HG03135 (cell line): ENCODE measurements around the gene TAF15.
A peak's percentile ranks its signal among the peaks of the same experiment; 100 is the strongest.

Source experiments
- ATAC-seq: cut with Tn5 transposase; IDR thresholded peaks from one replicate; pipeline ENCODE4 v1.9.1; 2021; ENCODE audit warnings: mild to moderate bottlenecking, moderate library complexity; ENCODE audit not compliant: unreplicated experiment

Gene TAF15

DNA sequence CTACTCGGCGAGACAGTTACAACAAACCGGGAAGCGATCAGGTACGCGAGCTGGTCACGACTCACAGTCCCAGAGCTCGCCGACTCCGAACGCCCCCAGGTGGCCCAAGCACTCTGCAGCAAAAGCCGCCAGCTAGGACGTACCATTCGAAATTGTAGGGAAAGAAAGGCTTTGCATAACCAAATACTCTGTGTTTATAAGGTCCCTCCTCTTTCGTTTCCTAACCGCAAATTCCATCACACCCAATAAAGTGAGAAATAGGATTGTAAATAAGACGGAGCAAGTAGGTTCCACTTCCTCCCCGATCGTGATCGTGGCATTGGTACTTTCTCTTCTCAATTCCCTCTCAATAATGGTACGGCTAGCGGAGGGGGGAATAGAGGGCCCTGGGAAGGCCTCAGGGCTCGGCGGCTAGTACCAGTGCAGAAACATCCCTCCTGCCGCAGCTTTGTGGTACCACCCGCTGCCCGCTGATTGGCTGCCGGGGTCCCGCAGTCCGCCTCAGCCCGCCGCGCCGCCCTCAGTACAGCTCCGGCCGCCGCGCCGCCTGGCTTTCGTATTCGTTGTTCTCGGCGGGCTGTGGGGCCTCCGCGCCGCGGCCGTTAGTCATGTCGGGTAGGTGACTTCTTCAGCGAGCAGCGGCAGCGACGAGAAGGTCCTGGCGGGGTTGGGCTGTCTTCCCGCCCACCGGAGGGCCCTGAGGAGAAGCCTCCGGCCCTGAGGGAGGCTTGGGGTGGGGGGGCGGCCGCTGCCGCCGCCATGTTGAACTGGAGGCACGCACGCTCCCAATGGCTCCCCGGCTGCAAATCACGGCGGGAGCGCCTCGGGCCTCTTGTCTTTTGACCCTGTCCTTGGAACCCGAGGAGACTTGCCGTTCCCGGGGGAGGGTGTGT lies at the start of gene TAF15:
Gene TAF15, plus strand, starts transcription at position 523 of the 893 bp plus-strand sequence. Its CDS starts 86 bp downstream, at position 609.
- ATAC-seq = peak; percentile 88

DNA sequence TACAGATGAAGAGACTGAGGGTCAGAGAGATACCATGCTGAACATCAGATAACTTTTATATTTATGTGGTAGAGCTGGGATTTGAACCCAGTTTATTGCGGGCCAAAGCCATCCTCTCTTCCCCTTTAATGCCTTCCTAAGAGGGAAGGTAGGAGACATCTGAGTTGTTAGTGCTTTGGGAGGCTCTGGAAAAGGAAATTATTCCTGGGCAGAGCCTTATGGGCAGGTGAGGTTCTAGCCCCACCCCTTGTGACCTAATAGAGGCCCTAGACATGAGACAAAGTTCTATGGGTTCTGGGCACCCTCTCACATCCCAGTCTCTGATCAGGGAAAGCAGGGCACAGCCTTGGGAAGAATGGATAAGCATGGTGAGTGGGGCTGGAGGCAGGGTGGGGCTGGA lies 48.7 kb upstream of the TAF15 start, which contains the start of gene C17orf50:
Gene C17orf50, plus strand, starts transcription at position 301 of the 400 bp plus-strand sequence. Its CDS starts 55 bp downstream, at position 356.
- no peak for ATAC-seq

DNA sequence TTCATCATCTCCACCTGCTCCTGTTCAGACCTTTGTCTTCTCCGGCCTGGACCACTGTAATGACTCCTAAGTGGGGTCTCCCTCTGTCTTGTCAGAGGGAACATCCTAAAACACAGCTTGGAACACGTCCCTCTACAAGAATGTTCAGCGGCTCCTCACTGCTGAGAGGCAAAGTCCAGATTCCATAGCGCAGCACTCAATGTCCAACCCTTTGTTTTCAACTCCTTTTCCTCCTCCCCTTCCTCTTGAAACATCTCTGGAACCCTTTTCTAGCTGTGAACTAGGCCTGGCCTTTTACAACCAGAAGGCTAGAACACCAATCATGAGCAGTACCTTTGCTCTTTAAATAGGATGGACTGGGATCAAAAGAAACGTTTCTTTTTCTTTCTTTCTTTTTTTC lies 47.7 kb upstream of the TAF15 start:
- ATAC-seq = no peak

DNA sequence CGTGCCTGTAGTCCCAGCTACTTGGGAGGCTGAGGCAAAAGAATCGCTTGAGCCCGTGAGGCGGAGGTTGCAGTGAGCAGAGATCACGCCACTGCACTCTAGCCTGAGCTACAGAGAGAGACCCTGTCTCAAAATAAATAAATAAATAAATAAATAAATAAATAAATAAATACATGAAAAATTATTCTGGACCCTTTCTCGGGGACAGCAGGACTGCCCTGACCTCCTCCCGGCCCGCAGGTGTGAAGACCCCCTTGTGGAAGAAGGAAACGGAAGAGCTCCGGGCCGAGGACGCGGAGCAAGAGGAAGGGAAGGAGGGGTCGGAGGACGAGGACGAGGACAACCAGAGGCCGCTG lies 45.5 kb upstream of the TAF15 start:
- no peak for ATAC-seq

DNA sequence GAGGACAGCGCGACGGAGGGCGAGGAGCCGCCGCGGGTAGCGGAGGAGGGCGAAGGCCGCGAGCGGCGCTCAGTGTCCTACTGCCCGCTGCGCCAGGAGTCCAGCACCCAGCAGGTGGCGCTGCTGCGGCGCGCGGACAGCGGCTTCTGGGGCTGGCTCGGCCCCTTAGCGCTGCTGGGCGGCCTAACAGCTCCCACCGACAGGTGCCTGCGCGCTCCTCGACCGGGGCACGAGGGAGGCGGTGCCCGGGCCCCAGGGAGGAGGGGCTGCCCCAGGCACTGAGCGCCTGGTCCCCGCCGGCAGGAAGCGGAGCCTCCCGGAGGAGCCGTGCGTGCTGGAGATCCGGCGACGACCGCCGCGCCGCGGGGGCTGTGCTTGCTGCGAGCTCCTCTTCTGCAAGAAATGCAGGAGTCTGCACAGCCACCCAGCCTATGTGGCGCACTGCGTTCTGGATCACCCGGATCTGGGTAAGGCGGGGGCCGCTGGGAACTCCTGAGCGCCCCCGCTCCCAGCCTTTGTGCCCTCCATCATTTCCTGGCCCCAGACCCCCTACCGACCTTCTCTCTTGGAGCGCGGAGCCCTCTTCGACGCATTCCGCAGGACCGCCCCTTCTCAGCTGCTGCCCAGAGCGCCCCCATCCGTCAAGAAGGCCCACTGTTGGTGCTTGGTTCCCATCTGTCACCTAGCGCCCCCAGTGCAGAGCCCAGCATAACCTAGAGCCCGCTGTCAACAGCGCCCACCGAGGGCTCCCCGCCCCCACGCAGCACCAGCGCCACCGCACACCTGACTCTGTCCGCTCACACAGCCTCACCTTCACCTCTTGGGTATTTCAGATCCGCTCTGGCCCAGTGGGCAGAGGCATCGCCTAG lies 44.9 kb upstream of the TAF15 start:
- ATAC-seq = peak; percentile 85

DNA sequence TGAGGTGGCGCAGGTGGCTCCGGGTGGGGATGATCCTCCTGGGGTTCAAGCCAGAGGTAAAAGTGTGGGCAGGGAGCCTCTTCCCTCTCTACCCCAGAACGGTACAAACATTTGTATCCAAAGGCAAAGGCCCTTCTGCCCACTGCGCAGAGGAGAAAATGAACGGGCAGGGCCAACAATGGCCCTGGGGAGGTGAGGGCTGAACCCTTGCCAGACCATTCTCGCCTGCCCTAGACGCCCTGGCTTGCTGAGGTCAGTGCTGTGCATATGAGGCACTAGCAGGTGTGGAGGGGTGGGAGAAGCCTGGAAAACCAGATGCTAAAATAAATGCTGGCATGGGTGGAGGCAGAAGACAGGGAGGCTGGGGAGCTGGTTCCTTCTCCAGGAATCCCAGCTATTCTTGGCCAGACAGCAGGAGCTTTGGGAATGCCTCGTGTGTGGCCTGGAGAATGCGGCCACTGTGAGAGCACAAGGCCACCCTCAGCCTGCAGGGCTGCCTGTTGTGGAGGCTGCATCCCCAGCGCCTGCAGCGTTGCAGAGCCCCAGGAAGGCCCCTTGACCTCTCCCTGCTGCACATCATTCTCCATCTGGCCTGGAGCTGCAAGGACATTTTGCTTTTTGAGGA lies 44.1 kb upstream of the TAF15 start:
- ATAC-seq = no peak

DNA sequence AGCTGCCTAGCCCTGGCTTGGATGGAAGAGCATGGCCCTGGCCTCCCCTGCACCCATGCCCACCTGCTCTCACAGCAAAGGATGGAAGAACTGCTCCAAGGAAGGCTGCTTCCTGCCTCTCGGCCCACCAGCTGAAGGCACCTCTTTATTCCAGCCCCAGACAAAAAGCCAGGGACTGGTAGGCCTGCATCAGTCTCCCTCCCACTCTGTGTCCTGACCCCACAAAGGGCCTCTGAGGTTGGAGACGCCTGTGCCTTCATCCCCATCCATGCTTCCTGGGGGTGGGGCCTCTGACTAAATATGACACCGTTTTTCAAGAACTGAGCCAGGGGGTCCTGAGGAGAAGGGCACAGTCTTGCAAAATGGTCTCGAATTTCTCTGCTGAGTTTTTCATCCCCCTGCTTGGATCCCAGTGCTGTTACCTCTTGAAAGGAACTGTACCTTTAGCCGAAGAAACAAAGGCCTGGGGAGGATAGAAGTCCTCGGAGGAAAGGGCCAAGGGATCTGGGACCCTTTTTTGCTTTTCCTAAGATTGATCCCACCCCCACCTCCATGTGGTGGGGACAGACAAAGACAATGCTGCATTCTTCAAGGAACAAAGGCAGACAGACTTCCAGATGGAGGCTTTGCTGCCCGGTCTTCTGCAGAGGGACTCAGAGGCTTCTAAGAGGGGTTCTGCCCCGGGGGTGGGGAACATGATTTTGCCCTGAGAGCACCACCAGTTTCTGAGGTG lies 43.4 kb upstream of the TAF15 start:
- ATAC-seq = no peak

DNA sequence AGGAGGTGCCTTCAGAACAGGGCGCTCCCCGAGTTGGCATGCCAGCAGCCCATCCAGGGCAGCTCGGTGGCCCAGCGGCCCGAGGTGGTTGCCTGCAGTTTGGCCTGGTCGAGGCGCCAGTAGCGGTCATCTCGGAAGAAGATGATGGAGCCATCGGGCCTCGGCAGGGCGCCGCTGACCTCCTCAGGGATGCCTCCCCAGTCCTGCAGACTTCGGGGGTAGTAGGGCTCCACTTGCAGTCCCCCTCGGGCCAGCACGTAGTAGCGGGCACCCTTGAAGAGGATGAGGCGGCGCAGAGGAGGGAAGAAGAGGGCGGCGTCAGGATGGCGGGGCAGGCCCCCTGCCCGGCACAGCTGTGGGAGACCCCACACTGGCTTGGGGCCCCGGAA lies 42.8 kb upstream of the TAF15 start:
- no peak for ATAC-seq

DNA sequence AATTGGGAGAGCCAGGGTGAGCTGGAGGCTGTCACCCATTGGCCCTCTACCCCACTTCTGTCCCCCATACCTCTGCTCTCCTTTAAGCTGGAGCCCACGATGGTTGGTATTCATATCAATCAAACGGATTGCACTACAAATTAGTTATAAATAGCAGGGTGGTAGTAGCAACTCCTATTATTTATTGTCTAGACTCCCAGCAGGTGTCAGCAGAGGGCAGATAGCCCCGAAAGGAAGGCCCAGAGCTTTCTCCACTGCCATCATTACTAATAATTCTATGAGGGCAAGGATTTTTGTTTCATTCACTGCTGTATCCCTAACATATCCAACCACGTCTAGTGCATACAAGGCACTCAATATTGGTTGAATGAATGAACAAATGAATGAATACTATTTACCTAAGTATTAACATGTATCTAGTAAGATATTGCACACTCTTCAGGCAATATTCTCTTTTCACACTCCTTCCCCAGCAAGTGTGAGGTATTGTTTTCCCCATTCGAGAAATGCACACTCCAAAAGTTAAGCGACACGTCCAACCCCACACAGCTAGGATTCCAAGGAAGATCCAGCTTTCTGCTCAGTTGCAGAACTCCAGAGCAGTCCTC lies 42.3 kb upstream of the TAF15 start:
- ATAC-seq = no peak

DNA sequence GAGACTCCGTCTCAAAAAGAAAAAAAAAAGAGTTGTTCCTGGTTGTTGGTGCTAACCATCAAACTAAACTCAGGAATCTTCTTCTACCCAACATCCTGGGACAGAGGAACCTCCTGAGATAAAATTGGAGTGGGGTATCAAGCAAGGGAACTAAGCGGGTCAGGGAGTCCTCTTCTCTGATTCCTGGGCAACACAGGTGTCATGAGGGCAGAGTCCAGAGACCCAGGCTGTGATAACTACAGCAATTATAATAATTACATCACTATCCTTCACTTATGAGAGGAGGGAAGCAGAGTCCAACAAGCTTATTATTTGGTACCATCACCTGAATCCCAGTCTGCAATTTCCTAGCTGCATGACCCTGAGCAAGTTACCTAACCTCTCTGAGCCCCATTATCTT lies 40.5 kb upstream of the TAF15 start:
- ATAC-seq = no peak

DNA sequence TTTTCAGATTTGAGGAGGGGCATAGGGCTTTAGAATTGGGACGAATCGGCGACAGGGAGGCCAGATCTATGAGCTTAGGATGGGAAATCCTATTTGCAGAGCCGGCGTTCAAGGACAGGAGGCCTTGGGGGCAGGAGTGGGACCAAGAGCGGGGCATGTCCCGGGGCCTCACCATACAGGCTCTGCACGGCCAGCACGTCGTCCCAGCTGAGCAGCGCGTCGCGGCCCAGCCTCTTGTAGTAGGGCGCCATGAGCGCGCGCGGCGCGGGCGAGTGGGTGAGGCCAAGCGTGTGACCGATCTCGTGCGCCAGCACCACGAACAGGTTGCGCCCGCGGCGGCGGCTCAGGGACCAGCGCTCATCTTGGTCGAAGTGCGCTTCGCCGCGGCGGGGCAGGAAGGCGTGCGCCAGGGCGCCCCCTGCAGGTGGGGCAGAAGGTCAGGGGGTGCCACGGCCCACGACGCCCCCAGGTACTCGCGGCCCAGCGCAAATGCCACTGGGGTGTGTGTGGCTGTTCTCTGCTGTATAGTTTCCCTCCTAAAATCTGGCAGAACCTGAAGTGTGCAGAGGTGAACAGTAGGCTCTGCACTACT lies 39.3 kb upstream of the TAF15 start:
- no peak for ATAC-seq

DNA sequence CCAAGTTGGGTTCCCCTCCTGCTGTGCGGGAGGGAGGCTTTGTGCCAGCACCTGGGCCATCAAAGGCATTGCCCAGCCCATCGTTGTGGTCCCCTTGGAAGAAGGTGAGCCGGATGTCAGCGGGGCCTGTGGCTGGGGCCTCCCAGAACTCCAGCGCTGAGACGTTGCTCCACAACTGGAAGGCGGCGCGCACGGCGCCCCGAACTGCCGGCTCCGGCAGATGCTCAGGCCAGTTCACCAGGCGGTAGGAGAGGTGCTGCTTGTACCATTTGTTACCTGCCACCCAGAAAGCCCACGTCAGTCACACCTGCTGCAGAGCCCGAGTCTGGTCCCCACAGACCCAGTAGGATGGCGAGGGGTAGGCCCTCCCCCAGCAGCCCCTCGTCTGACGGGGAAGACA lies 36.2 kb upstream of the TAF15 start:
- no peak for ATAC-seq

DNA sequence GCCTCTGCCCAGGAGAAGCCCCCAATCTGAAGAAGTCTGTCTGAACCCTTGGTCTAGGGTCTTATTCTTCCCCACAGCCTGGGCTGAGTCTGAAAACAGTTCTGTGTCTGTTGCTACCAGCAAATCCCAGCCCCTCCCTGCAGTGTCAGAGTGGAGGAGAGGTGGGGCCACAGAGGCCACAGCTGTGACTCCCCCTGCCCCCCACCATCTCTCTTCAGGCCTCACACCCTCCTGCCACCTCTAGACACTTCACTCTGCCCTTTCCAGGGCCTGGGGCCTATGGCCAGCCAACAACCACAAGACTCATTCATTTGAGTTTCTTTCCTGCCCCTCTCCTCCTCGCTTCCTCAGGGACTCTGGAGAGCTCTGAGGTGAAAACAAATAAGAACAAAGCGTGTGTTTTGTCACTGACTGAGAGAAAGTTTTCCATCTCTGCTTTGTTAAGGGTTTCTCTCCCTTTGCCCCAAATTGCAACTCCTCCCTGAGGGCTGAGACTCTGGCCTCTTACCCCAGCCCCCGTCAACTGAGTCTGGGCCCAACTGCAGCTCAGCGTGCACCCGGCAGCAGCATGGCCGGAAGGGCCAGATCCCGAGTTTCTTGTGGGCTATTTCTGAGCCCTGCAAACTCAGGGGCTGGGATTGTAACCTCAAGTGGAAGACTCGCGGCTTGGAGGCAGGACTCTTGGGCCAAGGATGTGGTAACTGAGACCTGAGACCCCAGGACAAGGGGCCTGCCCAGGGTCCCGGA lies 35.4 kb upstream of the TAF15 start:
- no peak for ATAC-seq

DNA sequence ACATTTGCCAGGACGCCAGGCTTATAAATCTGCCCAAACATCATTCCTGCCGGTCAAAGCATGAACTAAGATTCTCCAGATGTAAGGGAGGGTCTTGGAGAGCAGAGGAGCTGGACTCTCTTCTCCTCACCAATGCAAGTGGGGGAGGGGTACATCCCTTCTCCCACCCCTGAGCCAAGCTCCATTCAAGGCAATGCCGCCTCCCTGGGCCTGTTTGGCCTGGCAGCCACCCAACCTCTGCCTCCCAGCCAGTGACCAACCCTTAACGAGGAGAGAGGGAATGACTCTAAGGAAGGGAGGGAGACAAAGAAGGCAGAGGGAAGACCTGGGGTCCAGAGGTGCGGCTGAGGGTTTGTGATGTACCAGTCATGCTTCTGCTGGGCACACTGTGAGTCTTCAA lies 34.8 kb upstream of the TAF15 start:
- ATAC-seq = no peak

DNA sequence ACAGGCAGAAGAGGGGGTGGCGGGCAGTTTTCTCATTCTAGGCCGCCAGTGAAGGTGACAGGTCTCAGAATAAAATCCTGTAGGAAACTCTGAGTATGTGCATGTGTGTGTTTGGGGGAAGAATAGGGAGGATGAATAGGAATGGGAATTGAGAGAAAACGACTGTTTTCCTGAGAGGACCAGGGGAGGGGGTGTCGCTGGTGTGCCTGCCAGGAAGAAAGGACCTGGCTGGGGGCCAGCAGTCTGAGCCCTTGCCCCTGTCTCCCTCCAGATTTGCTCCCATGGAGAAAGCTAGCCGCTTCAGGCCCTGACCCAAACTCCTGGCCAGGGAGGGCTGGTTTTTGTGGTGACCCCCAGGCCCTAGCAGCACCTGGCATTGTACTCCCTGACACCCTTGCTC lies 34.2 kb upstream of the TAF15 start:
- no peak for ATAC-seq

DNA sequence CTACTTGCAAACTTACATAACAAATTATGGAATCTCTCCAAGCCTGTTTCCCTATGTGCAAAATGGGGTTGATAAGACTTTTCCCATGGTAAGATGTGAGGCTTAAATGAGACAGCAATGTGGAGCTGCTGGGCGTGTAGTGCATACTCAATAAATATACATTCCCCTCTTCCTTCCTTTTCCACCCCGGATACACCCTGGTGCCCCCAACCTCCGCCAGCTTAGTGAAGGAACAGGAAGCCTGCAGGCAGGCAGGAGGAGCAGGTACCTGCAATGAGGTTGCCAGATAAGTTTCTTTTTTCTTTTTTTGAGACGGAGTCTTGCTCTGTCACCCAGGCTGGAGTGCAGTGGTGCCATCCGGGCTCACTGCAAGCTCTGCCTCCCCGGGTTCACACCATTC lies 33.7 kb upstream of the TAF15 start:
- ATAC-seq = no peak

DNA sequence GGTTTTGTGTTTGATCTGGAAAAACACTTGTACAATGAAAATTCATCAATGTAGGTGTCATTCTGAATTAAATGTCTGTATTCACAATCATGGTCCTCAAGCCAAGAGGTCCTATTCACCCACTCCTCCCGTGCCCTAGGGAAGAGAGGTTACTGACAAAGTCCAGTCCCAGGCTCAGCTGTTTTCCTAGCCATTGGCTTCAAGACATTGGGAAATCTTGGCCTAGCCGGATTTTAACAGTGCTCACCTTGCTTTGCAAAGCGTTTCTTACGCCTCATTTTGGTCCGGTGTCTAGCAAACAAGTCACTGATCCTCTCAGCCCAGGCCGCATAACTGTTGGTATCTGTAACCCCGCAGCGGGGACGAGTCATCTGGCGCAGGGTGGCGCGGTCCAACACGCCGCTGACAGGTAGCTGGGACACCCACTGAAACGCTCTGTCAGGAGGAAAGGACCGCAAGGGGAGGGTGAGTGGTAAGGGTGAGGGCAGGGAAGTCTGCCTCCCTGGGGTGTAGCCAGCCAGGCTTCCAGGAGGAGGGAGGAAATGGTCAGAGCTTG lies 30.6 kb upstream of the TAF15 start:
- ATAC-seq = no peak

DNA sequence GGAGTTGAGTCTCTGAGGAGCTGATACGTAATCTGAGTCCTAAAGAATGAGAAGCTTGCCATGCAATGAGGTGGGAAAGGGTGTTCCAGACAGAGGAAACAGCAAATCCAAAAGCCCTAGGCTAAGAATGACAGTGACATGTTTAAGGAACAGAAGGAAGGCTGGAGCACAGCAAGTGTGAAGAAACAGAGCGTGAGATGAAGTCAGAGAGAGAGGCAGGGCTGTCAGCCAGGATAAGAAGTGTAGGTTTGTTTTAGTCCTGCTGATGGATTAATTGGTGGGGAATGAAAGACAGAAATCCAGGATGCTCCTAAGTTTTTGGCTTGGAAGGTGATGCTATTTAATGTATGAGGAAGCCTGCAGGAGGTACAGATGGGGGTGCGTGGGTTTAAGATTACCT lies 28.3 kb upstream of the TAF15 start:
- ATAC-seq = no peak

DNA sequence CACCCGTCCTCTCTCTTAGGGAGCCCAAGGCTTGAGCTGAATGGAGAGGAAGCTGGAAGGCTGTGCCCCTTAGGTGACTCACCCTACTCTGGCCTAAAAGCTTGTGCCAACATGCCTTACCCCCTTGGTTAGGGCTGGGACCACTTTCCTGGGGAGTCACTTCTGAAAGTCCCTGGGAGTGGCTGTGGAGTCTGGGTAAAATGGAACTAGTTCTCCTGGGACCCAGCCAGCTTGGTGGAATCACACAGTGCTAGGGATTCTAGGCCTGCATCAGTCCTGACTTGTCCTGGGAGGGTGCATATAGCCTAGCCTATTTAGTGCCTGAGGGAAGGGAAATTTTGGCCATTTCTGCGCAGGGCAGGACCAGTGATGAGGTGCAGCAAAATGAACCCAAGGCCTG lies 24.4 kb upstream of the TAF15 start:
- ATAC-seq = no peak
